Smooth muscle cell (in vitro differentiated cells): ENCODE data around the gene SPAG5. TPM values are rescaled to one million over a fixed set of nuclear protein-coding genes. Genes with fewer than 3 reads are reported as not detected.

Experiments used
- DNase-seq: peaks from one replicate; lab custom pipeline; 2025; ENCODE audit not compliant: unreplicated experiment; lab: John Stamatoyannopoulos, UW
- H2AFZ ChIP-seq: fragments of 200-600 bp; sonication (generic); 2 replicates; pipeline ENCODE4 v1.6.0; 2016; ENCODE audit warnings: antibody characterized with exemption, low read depth, mild to moderate bottlenecking
- H3F3A ChIP-seq: fragments of 200-600 bp; sonication (generic); 2 replicates; pipeline ENCODE4 v1.6.0; 2017; ENCODE audit warnings: antibody characterized with exemption, low read depth
- H3K27ac ChIP-seq: fragments of 200-600 bp; sonication (generic); 2 replicates; pipeline ENCODE4 v1.5.1; 2016; ENCODE audit warnings: low read depth, mild to moderate bottlenecking
- H3K27me3 ChIP-seq: fragments of 200-600 bp; sonication (generic); 2 replicates; pipeline ENCODE4 v1.6.1; 2016; ENCODE audit warnings: low read depth, mild to moderate bottlenecking
- H3K36me3 ChIP-seq: fragments of 200-600 bp; sonication (generic); 2 replicates; pipeline ENCODE4 v1.5.1; 2016; ENCODE audit warnings: low read depth
- H3K4me1 ChIP-seq: fragments of 200-600 bp; sonication (generic); 2 replicates; pipeline ENCODE4 v1.5.1; 2016; ENCODE audit warnings: low read depth
- H3K4me2 ChIP-seq: fragments of 200-600 bp; sonication (generic); 2 replicates; pipeline ENCODE4 v1.6.0; 2016; ENCODE audit warnings: mild to moderate bottlenecking
- H3K4me3 ChIP-seq: fragments of 200-600 bp; sonication (generic); 2 replicates; pipeline ENCODE4 v1.5.1; 2016; ENCODE audit warnings: mild to moderate bottlenecking
- H3K79me2 ChIP-seq: fragments of 200-600 bp; sonication (generic); 2 replicates; pipeline ENCODE4 v1.6.0; 2016; ENCODE audit warnings: low read depth, mild to moderate bottlenecking
- H3K9ac ChIP-seq: fragments of 200-600 bp; sonication (generic); 2 replicates; pipeline ENCODE4 v1.6.0; 2016; ENCODE audit warnings: low read depth
- H3K9me3 ChIP-seq: fragments of 200-600 bp; sonication (generic); replicated peaks from 2 replicates; pipeline ENCODE4 v1.5.1; 2016; ENCODE audit warnings: low read depth
- H4K20me1 ChIP-seq: fragments of 200-600 bp; sonication (generic); 2 replicates; pipeline ENCODE4 v1.6.0; 2016; ENCODE audit warnings: low read depth
- WGBS: methylation state at CpG from one replicate; pipeline ENCODE4 v1.1.7; 2016; ENCODE audit warnings: low lambda C conversion rate; 5-methylcytosine and 5-hydroxymethylcytosine counted together
- polyA plus RNA-seq: library from polyadenylated mRNA; unstranded; fragments of >200 nt; fragmentation: Nextera tagmentation; extraction: Ambion mirVana; gene quantifications from 2 replicates; pipeline ENCODE4 v1.2.1, GENCODE V29; 2016
- total RNA-seq: library from RNA; depleted of rRNA; stranded (reverse); fragments of >200 nt; gene quantifications from 2 replicates; pipeline ENCODE4 v1.2.3, GENCODE V29; 2014
- TF ChIP-seq, protein P1 (sequence below): fragments of 200-600 bp; sonication (generic); IDR thresholded peaks from 2 replicates; pipeline ENCODE4 v1.5.1; 2017; ENCODE audit warnings: borderline replicate concordance, mild to moderate bottlenecking, antibody characterized with exemption; ENCODE audit not compliant: insufficient read depth, poor library complexity, severe bottlenecking

SPAG5 gene
- total and polyA plus RNA-seq, 2 experiments from 2014 or later = 13.9 to 19.8 TPM

DNA sequence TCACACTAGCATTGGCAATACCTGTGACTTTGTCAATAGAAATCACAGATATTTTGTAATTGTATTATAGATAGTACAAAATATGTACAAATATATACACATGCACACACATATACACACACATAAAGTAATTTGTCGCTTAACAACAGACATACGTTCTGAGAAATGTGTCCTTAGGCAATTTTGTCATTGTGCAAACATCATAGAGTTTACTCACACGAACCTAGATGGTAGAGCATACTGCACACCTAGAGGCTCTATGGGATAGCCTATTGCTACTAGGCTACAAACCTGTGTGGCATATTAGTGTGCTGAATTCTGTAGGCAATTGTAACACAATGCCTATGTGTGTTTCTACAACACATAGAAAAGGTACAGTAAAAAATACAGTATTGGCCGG lies 57.4 kb downstream of the SPAG5 start:
- TF ChIP-seq, protein P1, sequence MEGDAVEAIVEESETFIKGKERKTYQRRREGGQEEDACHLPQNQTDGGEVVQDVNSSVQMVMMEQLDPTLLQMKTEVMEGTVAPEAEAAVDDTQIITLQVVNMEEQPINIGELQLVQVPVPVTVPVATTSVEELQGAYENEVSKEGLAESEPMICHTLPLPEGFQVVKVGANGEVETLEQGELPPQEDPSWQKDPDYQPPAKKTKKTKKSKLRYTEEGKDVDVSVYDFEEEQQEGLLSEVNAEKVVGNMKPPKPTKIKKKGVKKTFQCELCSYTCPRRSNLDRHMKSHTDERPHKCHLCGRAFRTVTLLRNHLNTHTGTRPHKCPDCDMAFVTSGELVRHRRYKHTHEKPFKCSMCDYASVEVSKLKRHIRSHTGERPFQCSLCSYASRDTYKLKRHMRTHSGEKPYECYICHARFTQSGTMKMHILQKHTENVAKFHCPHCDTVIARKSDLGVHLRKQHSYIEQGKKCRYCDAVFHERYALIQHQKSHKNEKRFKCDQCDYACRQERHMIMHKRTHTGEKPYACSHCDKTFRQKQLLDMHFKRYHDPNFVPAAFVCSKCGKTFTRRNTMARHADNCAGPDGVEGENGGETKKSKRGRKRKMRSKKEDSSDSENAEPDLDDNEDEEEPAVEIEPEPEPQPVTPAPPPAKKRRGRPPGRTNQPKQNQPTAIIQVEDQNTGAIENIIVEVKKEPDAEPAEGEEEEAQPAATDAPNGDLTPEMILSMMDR = no peak
- 95% methylated on average over 4 of the region's 4 CpGs for WGBS

DNA sequence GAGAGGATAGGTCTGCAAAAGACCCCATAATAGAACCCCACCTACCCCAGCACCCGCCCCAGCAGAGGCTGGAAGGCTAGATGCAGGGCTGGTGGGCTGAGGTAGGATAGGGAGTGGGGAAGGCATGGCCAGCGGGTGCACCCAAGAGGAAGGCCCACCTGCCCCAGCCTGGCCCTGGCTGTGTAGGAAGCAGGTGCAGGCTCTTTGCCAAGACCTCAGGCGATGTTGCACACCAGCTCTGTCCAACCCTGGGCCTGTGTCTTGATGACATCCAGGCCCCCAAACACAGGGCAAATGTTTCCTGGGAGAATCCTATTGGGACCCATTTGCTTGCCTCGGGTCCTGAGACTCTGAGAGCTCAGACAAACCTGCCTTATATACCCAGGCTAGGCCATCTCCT lies 58.6 kb downstream of the SPAG5 start:
- no peaks in the 10 kb centered on the region for H3K4me1 ChIP-seq
- no peaks in the 10 kb centered on the region for H4K20me1 ChIP-seq
- H3K4me2 ChIP-seq = no peak overlapping the region
- no peaks in the 10 kb centered on the region for H3K36me3 ChIP-seq
- no peaks in the 10 kb centered on the region for H3F3A ChIP-seq
- H3K79me2 ChIP-seq = no peaks in the 10 kb centered on the region
- H3K9ac ChIP-seq = no peak overlapping the region
- no peak for DNase-seq
- no peaks in the 10 kb centered on the region for H3K9me3 ChIP-seq
- TF ChIP-seq, protein P1 = no peak
- no peak overlapping the region for H2AFZ ChIP-seq
- no peak overlapping the region for H3K4me3 ChIP-seq
- WGBS = 87% methylated on average over 4 of the region's 4 CpGs
- no peaks in the 10 kb centered on the region for H3K27me3 ChIP-seq
- no peak overlapping the region for H3K27ac ChIP-seq

More for the DNA sequence above, 57.4 kb downstream of the SPAG5 start:
- H3K27me3 ChIP-seq = no peaks in the 10 kb centered on the region
- H3K4me1 ChIP-seq = no peaks in the 10 kb centered on the region
- H3F3A ChIP-seq = no peaks in the 10 kb centered on the region
- H3K4me2 ChIP-seq = no peak overlapping the region
- H3K36me3 ChIP-seq = no peaks in the 10 kb centered on the region
- no peak for DNase-seq
- no peaks in the 10 kb centered on the region for H3K9me3 ChIP-seq
- no peaks in the 10 kb centered on the region for H4K20me1 ChIP-seq
- no peak overlapping the region for H3K4me3 ChIP-seq
- no peak overlapping the region for H3K27ac ChIP-seq
- no peaks in the 10 kb centered on the region for H3K79me2 ChIP-seq
- no peak overlapping the region for H2AFZ ChIP-seq
- H3K9ac ChIP-seq = no peak overlapping the region

DNA sequence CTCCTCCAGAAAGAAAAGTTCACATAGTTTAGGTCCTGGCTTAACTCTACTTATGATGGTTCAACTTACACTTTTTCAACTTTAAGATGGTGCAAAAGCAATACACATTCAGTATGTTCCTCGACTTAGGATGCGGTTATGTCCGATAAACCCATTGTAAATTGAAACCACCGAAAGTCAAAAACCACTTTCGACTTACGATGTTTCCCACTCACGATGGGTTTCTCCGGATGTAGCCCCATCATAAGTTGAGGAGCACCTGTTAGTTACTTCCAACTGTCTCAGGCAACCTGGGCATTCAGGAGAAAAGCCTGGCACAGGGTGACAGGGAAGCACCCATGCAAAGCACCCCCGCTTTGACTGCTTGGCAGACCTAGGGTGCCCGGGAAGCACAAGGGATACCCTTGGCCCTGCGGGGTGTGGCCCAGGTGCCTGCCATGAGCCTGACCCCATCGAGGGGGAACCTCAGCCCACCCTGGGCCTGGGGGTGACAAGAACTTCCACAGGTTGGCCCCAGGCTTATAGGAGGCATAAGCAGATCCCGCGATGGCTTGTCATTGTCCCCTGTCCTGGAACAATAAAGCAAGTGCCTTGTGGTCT lies 60.4 kb downstream of the SPAG5 start:
- H3F3A ChIP-seq = no peaks in the 10 kb centered on the region
- no peaks in the 10 kb centered on the region for H3K27me3 ChIP-seq
- no peaks in the 10 kb centered on the region for H4K20me1 ChIP-seq
- H3K9ac ChIP-seq = no peak overlapping the region
- H3K4me2 ChIP-seq = no peak overlapping the region
- H3K4me3 ChIP-seq = no peak overlapping the region
- H3K27ac ChIP-seq = no peak overlapping the region
- H3K4me1 ChIP-seq = no peaks in the 10 kb centered on the region
- H2AFZ ChIP-seq = no peak overlapping the region
- no peaks in the 10 kb centered on the region for H3K36me3 ChIP-seq
- no peak for DNase-seq
- H3K9me3 ChIP-seq = no peaks in the 10 kb centered on the region
- TF ChIP-seq, protein P1 = no peak
- WGBS = 94% methylated on average over 14 of the region's 14 CpGs
- no peaks in the 10 kb centered on the region for H3K79me2 ChIP-seq

DNA sequence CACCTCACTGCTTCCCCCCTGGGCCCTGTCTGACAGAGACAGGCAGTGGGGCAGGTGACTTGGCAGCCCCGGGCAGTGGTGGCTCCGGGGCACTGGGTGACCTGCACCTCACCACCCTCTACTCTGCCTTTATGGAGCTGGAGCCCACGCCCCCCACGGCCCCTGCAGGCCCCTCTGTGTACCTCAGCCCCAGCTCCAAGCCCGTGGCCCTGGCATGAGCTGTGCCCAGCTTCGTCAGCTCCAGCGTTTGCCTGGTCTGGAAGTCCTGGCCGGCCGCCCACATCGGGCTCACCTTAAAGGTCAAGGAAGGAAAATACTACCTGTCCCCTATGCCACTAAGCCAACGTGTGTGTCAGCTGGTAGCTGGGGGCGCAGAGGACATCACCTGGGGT lies 61.6 kb downstream of the SPAG5 start:
- Histone ChIP-seq H3K9me3 (no peaks in the 10 kb centered on the region), H3K9ac (no peak overlapping the region)

More for the DNA sequence above, 61.6 kb downstream of the SPAG5 start:
- no peaks in the 10 kb centered on the region for H3K79me2 ChIP-seq
- H2AFZ ChIP-seq = no peak overlapping the region
- H3K27me3 ChIP-seq = no peaks in the 10 kb centered on the region
- H3K4me2 ChIP-seq = no peak overlapping the region
- H3F3A ChIP-seq = no peaks in the 10 kb centered on the region
- TF ChIP-seq, protein P1 = no peak
- 86% methylated on average over 10 of the region's 12 CpGs for WGBS
- H4K20me1 ChIP-seq = no peaks in the 10 kb centered on the region
- no peak for DNase-seq
- no peaks in the 10 kb centered on the region for H3K4me1 ChIP-seq
- H3K4me3 ChIP-seq = no peak overlapping the region
- H3K27ac ChIP-seq = no peak overlapping the region
- H3K36me3 ChIP-seq = no peaks in the 10 kb centered on the region
